ENCODE measurements around the gene MED28. TPM values are rescaled to one million over a fixed set of nuclear protein-coding genes. Genes with fewer than 3 reads are reported as not detected.

MED28 gene
- total RNA-seq, 1 experiment from 2014 or later, result 43.1 TPM

- CTCF ChIA-PET, result interaction anchor here (0.5 kb wide), 1 partner anchor 230 kb away, joined by 5 read pairs; no protein-coding TSS in a partner anchor
- POLR2A ChIA-PET (ENCODE audit: unreplicated experiment), result interaction anchor here (0.6 kb wide), 1 partner anchor 37 kb away, joined by 4 read pairs; no protein-coding TSS in a partner anchor
Measured at GRCh38 chr4:17577665-17578481, 36.6 kb upstream of the MED28 start.

DNA sequence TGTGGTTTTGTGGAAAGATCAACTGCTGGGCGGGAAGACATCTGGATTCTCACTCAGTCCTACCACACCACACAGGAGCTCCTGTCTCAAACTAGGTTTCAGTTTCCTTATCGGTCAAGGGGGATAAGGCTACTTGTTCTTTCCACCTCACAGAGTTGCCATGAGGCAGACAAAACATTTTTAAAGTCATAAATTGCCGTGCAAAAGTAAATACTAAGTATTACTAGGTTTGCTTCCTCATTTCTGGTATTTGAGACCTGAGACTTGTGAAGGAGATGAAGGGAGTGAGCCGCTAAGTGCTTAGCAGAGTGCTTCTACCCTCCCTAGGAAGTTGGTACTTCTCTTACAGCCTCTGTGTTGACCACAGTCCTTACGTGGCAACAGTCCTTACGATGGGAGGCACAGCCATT, 36.0 kb upstream of the MED28 start:
- H3K4me1 ChIP-seq (replicated peaks; ENCODE audit: insufficient read depth), result 0 out of 2 replicates have a peak, but pooled peaks cover 3% of the 10 kb centered on the region
- no TSS peak for BruUV-seq (replicated peaks)
- peak overlapping the region; percentile 99; the same call in 1 of the 2 replicates for H2AFZ ChIP-seq
- H3K9me3 ChIP-seq (ENCODE audit: insufficient read depth, low read depth), result no peaks in the 10 kb centered on the region
- CTCF ChIA-PET, result interaction anchor here (0.5 kb wide), 1 partner anchor 230 kb away, joined by 5 read pairs; no protein-coding TSS in a partner anchor
- H4K20me1 ChIP-seq (ENCODE audit: insufficient read depth), result no peaks in the 10 kb centered on the region
- intact Hi-C loops (cut with micrococcal nuclease; ENCODE audit: unreplicated experiment), result loop anchor here (10.0 kb wide), 1 partner anchor 236 kb away; the partner anchor contains the start of genes DCAF16 and NCAPG
- H3K4me3 ChIP-seq, result peak overlapping the region; percentile 87; the same call in 1 of the 2 replicates
- no peaks in the 10 kb centered on the region for H3K9me2 ChIP-seq (ENCODE audit: insufficient read depth)
- H3K27ac ChIP-seq, result no peak overlapping the region
- H3K79me2 ChIP-seq (ENCODE audit: low read depth), result no peaks in the 10 kb centered on the region
- H3F3A ChIP-seq (ENCODE audit: insufficient read depth, low read depth), result no peaks in the 10 kb centered on the region
- no peaks in the 10 kb centered on the region for H3K27me3 ChIP-seq (ENCODE audit: insufficient read depth, low read depth)
- no peak for DNase-seq
- TF ChIP-seq, protein P1, sequence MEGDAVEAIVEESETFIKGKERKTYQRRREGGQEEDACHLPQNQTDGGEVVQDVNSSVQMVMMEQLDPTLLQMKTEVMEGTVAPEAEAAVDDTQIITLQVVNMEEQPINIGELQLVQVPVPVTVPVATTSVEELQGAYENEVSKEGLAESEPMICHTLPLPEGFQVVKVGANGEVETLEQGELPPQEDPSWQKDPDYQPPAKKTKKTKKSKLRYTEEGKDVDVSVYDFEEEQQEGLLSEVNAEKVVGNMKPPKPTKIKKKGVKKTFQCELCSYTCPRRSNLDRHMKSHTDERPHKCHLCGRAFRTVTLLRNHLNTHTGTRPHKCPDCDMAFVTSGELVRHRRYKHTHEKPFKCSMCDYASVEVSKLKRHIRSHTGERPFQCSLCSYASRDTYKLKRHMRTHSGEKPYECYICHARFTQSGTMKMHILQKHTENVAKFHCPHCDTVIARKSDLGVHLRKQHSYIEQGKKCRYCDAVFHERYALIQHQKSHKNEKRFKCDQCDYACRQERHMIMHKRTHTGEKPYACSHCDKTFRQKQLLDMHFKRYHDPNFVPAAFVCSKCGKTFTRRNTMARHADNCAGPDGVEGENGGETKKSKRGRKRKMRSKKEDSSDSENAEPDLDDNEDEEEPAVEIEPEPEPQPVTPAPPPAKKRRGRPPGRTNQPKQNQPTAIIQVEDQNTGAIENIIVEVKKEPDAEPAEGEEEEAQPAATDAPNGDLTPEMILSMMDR (conservative IDR thresholded peaks at IDR 0.05), result no peak
- no peak for TF ChIP-seq EZH2 (IDR thresholded peaks at IDR 0.05; ENCODE audit: low read depth)
- POLR2A ChIA-PET (ENCODE audit: unreplicated experiment), result no interaction called here
- no peaks in the 10 kb centered on the region for H3K36me3 ChIP-seq (ENCODE audit: low read depth)
- peak overlapping the region; percentile 97 for H3K4me2 ChIP-seq

More at GRCh38 chr4:17577665-17578481, 36.6 kb upstream of the MED28 start:
- BruUV-seq (replicated peaks), result TSS peak; percentile 70
- H3K4me3 ChIP-seq, result peak overlapping the region; percentile 87
- H3K27ac ChIP-seq, result peak overlapping the region; percentile 37
- peak in 1 of 2 experiments; percentile 9 for DNase-seq
- H3K4me1 ChIP-seq (replicated peaks; ENCODE audit: insufficient read depth), result 0 out of 2 replicates have a peak, but pooled peaks cover 3% of the 10 kb centered on the region
- intact Hi-C loops (cut with micrococcal nuclease; ENCODE audit: unreplicated experiment), result loop anchor here (1.0 to 10.0 kb wide), 3 partner anchors 37 to 443 kb away; partner anchors contain the start of genes DCAF16, LCORL, MED28 and NCAPG
- no peaks in the 10 kb centered on the region for H3K27me3 ChIP-seq (ENCODE audit: insufficient read depth, low read depth)
- H3K9me2 ChIP-seq (ENCODE audit: insufficient read depth), result no peaks in the 10 kb centered on the region
- no peaks in the 10 kb centered on the region for H3K9me3 ChIP-seq (ENCODE audit: insufficient read depth, low read depth)
- TF ChIP-seq EZH2 (IDR thresholded peaks at IDR 0.05; ENCODE audit: low read depth), result no peak
- TF ChIP-seq, protein P1 (conservative IDR thresholded peaks at IDR 0.05), result no peak; the same call in 1 of the 2 replicates
- no peaks in the 10 kb centered on the region for H3K79me2 ChIP-seq (ENCODE audit: low read depth)
- no peaks in the 10 kb centered on the region for H3F3A ChIP-seq (ENCODE audit: insufficient read depth, low read depth)
- H3K36me3 ChIP-seq (ENCODE audit: low read depth), result no peaks in the 10 kb centered on the region
- H2AFZ ChIP-seq, result peak overlapping the region; percentile 99
- no peaks in the 10 kb centered on the region for H4K20me1 ChIP-seq (ENCODE audit: insufficient read depth)
- H3K4me2 ChIP-seq, result peak overlapping the region; percentile 97

DNA sequence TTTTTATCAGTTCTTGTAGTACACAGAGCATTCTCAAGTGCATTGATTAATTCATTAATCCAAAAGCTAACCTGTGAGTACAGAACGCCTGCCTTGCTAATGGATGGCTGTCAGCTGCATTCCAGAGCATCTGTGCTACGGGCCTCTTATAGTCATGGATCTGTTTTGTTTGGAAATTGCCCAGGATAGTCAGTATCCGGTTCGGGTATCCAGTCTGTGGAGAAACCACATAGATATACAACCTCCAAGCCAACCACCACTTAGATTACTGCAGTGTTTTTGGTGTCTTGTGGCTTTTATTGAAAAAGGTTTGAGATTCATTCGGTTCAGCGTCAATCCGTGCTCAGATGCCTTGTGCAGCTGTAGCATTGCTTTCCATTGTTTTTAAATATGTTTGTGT, 33.5 kb upstream of the MED28 start:
- H3K9me3 ChIP-seq (ENCODE audit: insufficient read depth, low read depth), result no peaks in the 10 kb centered on the region
- no peaks in the 10 kb centered on the region for H3K27me3 ChIP-seq (ENCODE audit: insufficient read depth, low read depth)
- H3F3A ChIP-seq (ENCODE audit: insufficient read depth, low read depth), result no peaks in the 10 kb centered on the region
- no peak for DNase-seq
- no peak overlapping the region for H3K4me2 ChIP-seq
- no peaks in the 10 kb centered on the region for H4K20me1 ChIP-seq (ENCODE audit: insufficient read depth)
- no TSS peak for BruUV-seq (replicated peaks)
- ChIA-PET CTCF (no interaction called here), POLR2A (ENCODE audit: unreplicated experiment) (no interaction called here)
- no peaks in the 10 kb centered on the region for H3K79me2 ChIP-seq (ENCODE audit: low read depth)
- no peak for TF ChIP-seq EZH2 (IDR thresholded peaks at IDR 0.05; ENCODE audit: low read depth)
- TF ChIP-seq, protein P1 (conservative IDR thresholded peaks at IDR 0.05), result no peak
- H2AFZ ChIP-seq, result no peak overlapping the region
- H3K27ac ChIP-seq, result no peak overlapping the region
- H3K4me3 ChIP-seq, result no peak overlapping the region
- intact Hi-C loops (cut with micrococcal nuclease; ENCODE audit: unreplicated experiment), result no loop called here
- no peaks in the 10 kb centered on the region for H3K9me2 ChIP-seq (ENCODE audit: insufficient read depth)
- H3K36me3 ChIP-seq (ENCODE audit: low read depth), result no peaks in the 10 kb centered on the region
- 0 out of 2 replicates have a peak, but pooled peaks cover 3% of the 10 kb centered on the region for H3K4me1 ChIP-seq (replicated peaks; ENCODE audit: insufficient read depth)

Measured in PC-9 (cell line).